ENCODE data around the gene DPM2.

DNA sequence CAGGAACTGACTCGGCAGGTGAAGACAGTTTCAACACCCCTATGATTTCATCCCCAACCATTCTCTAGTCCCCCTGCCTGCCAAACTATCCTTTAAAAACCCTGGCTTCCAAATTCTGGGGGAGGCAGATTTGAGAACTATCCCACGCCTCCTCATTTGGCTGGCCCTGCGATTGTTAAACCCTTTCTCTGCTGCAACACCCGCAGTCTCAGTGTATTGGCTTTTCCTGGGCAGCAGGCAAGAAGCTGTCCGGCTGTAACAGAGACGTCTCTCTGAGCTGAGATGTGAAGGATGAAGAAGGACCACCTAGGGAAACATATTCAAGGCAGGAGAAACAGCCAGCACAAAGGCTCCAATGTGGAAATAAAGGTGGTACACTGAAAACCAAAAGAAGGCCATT is 44.8 kb downstream of the DPM2 start:
- TF ChIP-seq, protein P1, sequence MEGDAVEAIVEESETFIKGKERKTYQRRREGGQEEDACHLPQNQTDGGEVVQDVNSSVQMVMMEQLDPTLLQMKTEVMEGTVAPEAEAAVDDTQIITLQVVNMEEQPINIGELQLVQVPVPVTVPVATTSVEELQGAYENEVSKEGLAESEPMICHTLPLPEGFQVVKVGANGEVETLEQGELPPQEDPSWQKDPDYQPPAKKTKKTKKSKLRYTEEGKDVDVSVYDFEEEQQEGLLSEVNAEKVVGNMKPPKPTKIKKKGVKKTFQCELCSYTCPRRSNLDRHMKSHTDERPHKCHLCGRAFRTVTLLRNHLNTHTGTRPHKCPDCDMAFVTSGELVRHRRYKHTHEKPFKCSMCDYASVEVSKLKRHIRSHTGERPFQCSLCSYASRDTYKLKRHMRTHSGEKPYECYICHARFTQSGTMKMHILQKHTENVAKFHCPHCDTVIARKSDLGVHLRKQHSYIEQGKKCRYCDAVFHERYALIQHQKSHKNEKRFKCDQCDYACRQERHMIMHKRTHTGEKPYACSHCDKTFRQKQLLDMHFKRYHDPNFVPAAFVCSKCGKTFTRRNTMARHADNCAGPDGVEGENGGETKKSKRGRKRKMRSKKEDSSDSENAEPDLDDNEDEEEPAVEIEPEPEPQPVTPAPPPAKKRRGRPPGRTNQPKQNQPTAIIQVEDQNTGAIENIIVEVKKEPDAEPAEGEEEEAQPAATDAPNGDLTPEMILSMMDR (conservative IDR thresholded peaks at IDR 0.05; ENCODE audit: low read depth, low read length): no peak
- TF ChIP-seq POLR2A (IDR thresholded peaks at IDR 0.05; ENCODE audit: low read depth, low read length) (no peak), RAD21 (IDR thresholded peaks at IDR 0.05; ENCODE audit: low read length) (no peak), BHLHE40 (IDR thresholded peaks at IDR 0.05; ENCODE audit: low read depth, low read length) (no peak), RFX5 (IDR thresholded peaks at IDR 0.05; ENCODE audit: low read depth, low read length) (no peak)
- TF ChIP-seq, protein P2, sequence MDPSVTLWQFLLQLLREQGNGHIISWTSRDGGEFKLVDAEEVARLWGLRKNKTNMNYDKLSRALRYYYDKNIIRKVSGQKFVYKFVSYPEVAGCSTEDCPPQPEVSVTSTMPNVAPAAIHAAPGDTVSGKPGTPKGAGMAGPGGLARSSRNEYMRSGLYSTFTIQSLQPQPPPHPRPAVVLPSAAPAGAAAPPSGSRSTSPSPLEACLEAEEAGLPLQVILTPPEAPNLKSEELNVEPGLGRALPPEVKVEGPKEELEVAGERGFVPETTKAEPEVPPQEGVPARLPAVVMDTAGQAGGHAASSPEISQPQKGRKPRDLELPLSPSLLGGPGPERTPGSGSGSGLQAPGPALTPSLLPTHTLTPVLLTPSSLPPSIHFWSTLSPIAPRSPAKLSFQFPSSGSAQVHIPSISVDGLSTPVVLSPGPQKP (IDR thresholded peaks at IDR 0.05; ENCODE audit: borderline replicate concordance, low read depth, low read length): no peak

All from IMR-90 (cell line).